ENCODE data around the gene LXN. TPM values are rescaled to one million over a fixed set of nuclear protein-coding genes. Genes with fewer than 3 reads are reported as not detected.

LXN gene
- total RNA-seq, 1 experiment from 2014 or later, result 13.0 TPM

Small RNA genes within 50 kb of the gene (small RNA-seq; reads per million reads assigned to genes)
- gene AC025033.1 (not detected), gene AC080013.6 (not detected)

Other genes starting within 250 kb of the LXN start
- gene MLF1, start 101.5 kb downstream of the LXN start, total RNA-seq (2014; rRNA removed; shearing (Covaris generic)), result 6.0 and 8.9 TPM in 2 replicates
- 28.2 and 30.9 TPM in 2 replicates for gene GFM1, start 28.1 kb downstream of the LXN start, total RNA-seq (2014; rRNA removed; shearing (Covaris generic))
- gene RARRES1, start 59.8 kb upstream of the LXN start, total RNA-seq (2014; rRNA removed; shearing (Covaris generic)), result 79.2 and 102 TPM in 2 replicates
- 25.1 and 34.1 TPM in 2 replicates for gene MFSD1, start 129.4 kb upstream of the LXN start, total RNA-seq (2014; rRNA removed; shearing (Covaris generic))